Measurements from ENCODE around the gene CDC42BPG. TPM values are rescaled to one million over a fixed set of nuclear protein-coding genes. Genes with fewer than 3 reads are reported as not detected.

Gene CDC42BPG
- total and polyA plus RNA-seq, 9 donors = 0.35 to 9.5 (median 3.2) TPM

GRCh38 chr11:64793271-64794160 is 50.9 kb downstream of the CDC42BPG start:
- Histone ChIP-seq H3K36me3 (no peaks in the 10 kb centered on the region), H3K27ac (no peak overlapping the region), H3K27me3 (no peaks in the 10 kb centered on the region), H3K4me1 (ENCODE audit: insufficient read depth) (no peaks in the 10 kb centered on the region), H3K9me3 (no peaks in the 10 kb centered on the region), H3K4me3 (no peak overlapping the region)
- TF ChIP-seq CTCF (IDR thresholded peaks at IDR 0.05) (no peak), EP300 (IDR thresholded peaks at IDR 0.05) (no peak), POLR2A (IDR thresholded peaks at IDR 0.05) (no peak)
- DNase-seq = peak in 2 of 5 donors; percentile 14 to 27
- WGBS, 3 donors = 55 to 67% (median 57%) methylated on average over 11 of the region's 11 CpGs
- intact Hi-C loops (cut with DNase I) = no loop called here

- intact Hi-C loops (cut with DNase I) = no loop called here
- Histone ChIP-seq H3K27ac (no peak overlapping the region), H3K4me3 (no peak overlapping the region), H3K27me3 (no peaks in the 10 kb centered on the region), H3K36me3 (no peaks in the 10 kb centered on the region), H3K4me1 (ENCODE audit: insufficient read depth) (no peaks in the 10 kb centered on the region), H3K9me3 (no peaks in the 10 kb centered on the region)
- TF ChIP-seq POLR2A (IDR thresholded peaks at IDR 0.05) (no peak), CTCF (IDR thresholded peaks at IDR 0.05) (no peak), EP300 (IDR thresholded peaks at IDR 0.05) (no peak)
- whole genome bisulfite sequencing, 3 donors = 87 to 94% (median 88%) methylated on average over 4 of the region's 4 CpGs
- DNase-seq = no peak
Measured at GRCh38 chr11:64792482-64792881, 52.0 kb downstream of the CDC42BPG start.

GRCh38 chr11:64791781-64792291 is 52.6 kb downstream of the CDC42BPG start:
- H3K4me1 ChIP-seq (ENCODE audit: insufficient read depth) = no peaks in the 10 kb centered on the region
- no peaks in the 10 kb centered on the region for H3K9me3 ChIP-seq
- DNase-seq = peak in 3 of 5 donors; percentile 11 to 36 (median 27)
- intact Hi-C loops (cut with DNase I) = no loop called here
- H3K36me3 ChIP-seq = no peaks in the 10 kb centered on the region
- H3K4me3 ChIP-seq = no peak overlapping the region
- no peak overlapping the region for H3K27ac ChIP-seq
- no peaks in the 10 kb centered on the region for H3K27me3 ChIP-seq
- WGBS, 3 donors = 86 to 90% (median 88%) methylated on average over 11 to 14 of the region's 14 CpGs
- TF ChIP-seq POLR2A (IDR thresholded peaks at IDR 0.05) (no peak), CTCF (IDR thresholded peaks at IDR 0.05) (no peak), EP300 (IDR thresholded peaks at IDR 0.05) (no peak)

GRCh38 chr11:64790205-64791095 is 54.0 kb downstream of the CDC42BPG start:
- Histone ChIP-seq H3K36me3 (no peaks in the 10 kb centered on the region), H3K27me3 (no peaks in the 10 kb centered on the region), H3K4me3 (no peak overlapping the region), H3K4me1 (ENCODE audit: insufficient read depth) (no peaks in the 10 kb centered on the region), H3K9me3 (no peaks in the 10 kb centered on the region), H3K27ac (no peak overlapping the region)
- WGBS, 3 donors = 87 to 91% (median 90%) methylated on average over 22 to 25 of the region's 25 CpGs
- TF ChIP-seq CTCF (IDR thresholded peaks at IDR 0.05) (no peak), EP300 (IDR thresholded peaks at IDR 0.05) (no peak), POLR2A (IDR thresholded peaks at IDR 0.05) (no peak)
- intact Hi-C loops (cut with DNase I) = no loop called here
- DNase-seq = peak in 2 of 5 donors; percentile 10 to 16
